MG63 (cell line): Measurements from ENCODE around the gene SLC24A3. TPM values are rescaled to one million over a fixed set of nuclear protein-coding genes. Genes with fewer than 3 reads are reported as not detected.

Experiments used
- DNase-seq: peaks from one replicate; pipeline ENCODE4 v3.0.0-alpha.2; 2020
- H3K27me3 ChIP-seq: fragments of 250-450 bp; sonication (Bioruptor Pico); 2 replicates; pipeline ENCODE4 v1.5.1; 2020; ENCODE audit warnings: mild to moderate bottlenecking, moderate library complexity
- H3K36me3 ChIP-seq: fragments of 250-450 bp; sonication (Bioruptor Pico); 2 replicates; pipeline ENCODE4 v1.5.1; 2020; ENCODE audit warnings: mild to moderate bottlenecking, moderate library complexity
- H3K4me3 ChIP-seq: fragments of 250-450 bp; sonication (Bioruptor Pico); 2 replicates; pipeline ENCODE4 v1.5.1; 2020; ENCODE audit warnings: mild to moderate bottlenecking, moderate library complexity
- H3K9me3 ChIP-seq: fragments of 250-450 bp; sonication (Bioruptor Pico); 2 replicates; pipeline ENCODE4 v1.5.1; 2020; ENCODE audit warnings: mild to moderate bottlenecking, moderate library complexity
- total RNA-seq: library from RNA; depleted of rRNA; stranded (reverse); fragments of >200 nt; shearing (Covaris generic); gene quantifications from 2 replicates; pipeline ENCODE4 v1.2.3, GENCODE V29; 2014; ENCODE audit warnings: low replicate concordance

SLC24A3 gene
- total RNA-seq, 1 experiment from 2014 or later = not detected

- H3K27me3 ChIP-seq = no peaks in the 10 kb centered on the region
- no peaks in the 10 kb centered on the region for H3K9me3 ChIP-seq
- H3K4me3 ChIP-seq = no peak overlapping the region
- H3K36me3 ChIP-seq = no peaks in the 10 kb centered on the region
- no peak for DNase-seq
Observed at GRCh38 chr20:19601126-19601810, 388.8 kb downstream of the SLC24A3 start.

- H3K36me3 ChIP-seq = no peaks in the 10 kb centered on the region
- no peaks in the 10 kb centered on the region for H3K9me3 ChIP-seq
- H3K27me3 ChIP-seq = no peaks in the 10 kb centered on the region
- H3K4me3 ChIP-seq = no peak overlapping the region
- DNase-seq = no peak
Observed at GRCh38 chr20:19602675-19603375, 390.4 kb downstream of the SLC24A3 start.

- H3K4me3 ChIP-seq = no peak overlapping the region
- H3K27me3 ChIP-seq = no peaks in the 10 kb centered on the region
- no peaks in the 10 kb centered on the region for H3K36me3 ChIP-seq
- no peaks in the 10 kb centered on the region for H3K9me3 ChIP-seq
- DNase-seq = no peak
Observed at GRCh38 chr20:19603376-19603750, 390.9 kb downstream of the SLC24A3 start.

GRCh38 chr20:19605786-19606485, 393.5 kb downstream of the SLC24A3 start:
- no peaks in the 10 kb centered on the region for H3K36me3 ChIP-seq
- H3K27me3 ChIP-seq = no peaks in the 10 kb centered on the region
- no peak for DNase-seq

GRCh38 chr20:19609642-19610223, 397.3 kb downstream of the SLC24A3 start:
- Histone ChIP-seq H3K4me3 (no peak overlapping the region), H3K9me3 (no peaks in the 10 kb centered on the region), H3K27me3 (no peaks in the 10 kb centered on the region), H3K36me3 (no peaks in the 10 kb centered on the region)
- no peak for DNase-seq

More at GRCh38 chr20:19605786-19606485, 393.5 kb downstream of the SLC24A3 start:
- no peak overlapping the region for H3K4me3 ChIP-seq
- H3K9me3 ChIP-seq = no peaks in the 10 kb centered on the region

GRCh38 chr20:19615629-19616028, 403.2 kb downstream of the SLC24A3 start:
- no peak for DNase-seq
- H3K9me3 ChIP-seq = no peaks in the 10 kb centered on the region
- H3K36me3 ChIP-seq = no peaks in the 10 kb centered on the region
- H3K4me3 ChIP-seq = no peak overlapping the region
- no peaks in the 10 kb centered on the region for H3K27me3 ChIP-seq

GRCh38 chr20:19616081-19616480, 403.6 kb downstream of the SLC24A3 start:
- Histone ChIP-seq H3K4me3 (no peak overlapping the region), H3K36me3 (no peaks in the 10 kb centered on the region), H3K9me3 (no peaks in the 10 kb centered on the region), H3K27me3 (no peaks in the 10 kb centered on the region)
- DNase-seq = no peak

- Histone ChIP-seq H3K4me3 (no peak overlapping the region), H3K9me3 (no peaks in the 10 kb centered on the region), H3K27me3 (no peaks in the 10 kb centered on the region), H3K36me3 (no peaks in the 10 kb centered on the region)
- DNase-seq = no peak
Observed at GRCh38 chr20:19616620-19617019, 404.2 kb downstream of the SLC24A3 start.

GRCh38 chr20:19617256-19617655, 404.8 kb downstream of the SLC24A3 start:
- Histone ChIP-seq H3K36me3 (no peaks in the 10 kb centered on the region), H3K9me3 (no peaks in the 10 kb centered on the region), H3K4me3 (no peak overlapping the region), H3K27me3 (no peaks in the 10 kb centered on the region)
- DNase-seq = no peak

- H3K27me3 ChIP-seq = no peaks in the 10 kb centered on the region
- DNase-seq = no peak
- no peaks in the 10 kb centered on the region for H3K36me3 ChIP-seq
- no peaks in the 10 kb centered on the region for H3K9me3 ChIP-seq
- no peak overlapping the region for H3K4me3 ChIP-seq
Observed at GRCh38 chr20:19618711-19619110, 406.3 kb downstream of the SLC24A3 start.

GRCh38 chr20:19619904-19620430, 407.5 kb downstream of the SLC24A3 start:
- Histone ChIP-seq H3K36me3 (no peaks in the 10 kb centered on the region), H3K9me3 (no peaks in the 10 kb centered on the region), H3K27me3 (no peaks in the 10 kb centered on the region), H3K4me3 (no peak overlapping the region)
- no peak for DNase-seq

GRCh38 chr20:19620446-19620845, 408.0 kb downstream of the SLC24A3 start:
- Histone ChIP-seq H3K36me3 (no peaks in the 10 kb centered on the region), H3K9me3 (no peaks in the 10 kb centered on the region), H3K4me3 (no peak overlapping the region), H3K27me3 (no peaks in the 10 kb centered on the region)
- DNase-seq = no peak

- Histone ChIP-seq H3K9me3 (no peaks in the 10 kb centered on the region), H3K27me3 (no peaks in the 10 kb centered on the region)
- DNase-seq = no peak
Observed at GRCh38 chr20:19621072-19621471, 408.6 kb downstream of the SLC24A3 start.

GRCh38 chr20:19624221-19624965, 412.0 kb downstream of the SLC24A3 start:
- Histone ChIP-seq H3K4me3 (no peak overlapping the region), H3K36me3 (no peaks in the 10 kb centered on the region), H3K27me3 (no peaks in the 10 kb centered on the region), H3K9me3 (no peaks in the 10 kb centered on the region)
- no peak for DNase-seq

More at GRCh38 chr20:19621072-19621471, 408.6 kb downstream of the SLC24A3 start:
- Histone ChIP-seq H3K4me3 (no peak overlapping the region), H3K36me3 (no peaks in the 10 kb centered on the region)

GRCh38 chr20:19625426-19625825, 413.0 kb downstream of the SLC24A3 start:
- Histone ChIP-seq H3K4me3 (no peak overlapping the region), H3K27me3 (no peaks in the 10 kb centered on the region), H3K36me3 (no peaks in the 10 kb centered on the region), H3K9me3 (no peaks in the 10 kb centered on the region)
- no peak for DNase-seq

GRCh38 chr20:19626896-19627295, 414.5 kb downstream of the SLC24A3 start:
- Histone ChIP-seq H3K36me3 (no peaks in the 10 kb centered on the region), H3K4me3 (no peak overlapping the region), H3K9me3 (no peaks in the 10 kb centered on the region), H3K27me3 (no peaks in the 10 kb centered on the region)
- no peak for DNase-seq
